ENCODE results near the gene PRDM16. TPM values are rescaled to one million over a fixed set of nuclear protein-coding genes. Genes with fewer than 3 reads are reported as not detected.

The PRDM16 gene
- total RNA-seq, 1 experiment from 2014 or later: 22.3 TPM

GRCh38 chr1:3138623-3139151 lies 69.7 kb downstream of the PRDM16 start:
- Histone ChIP-seq H3K4me3 (ENCODE audit: low read depth in 2 of 2, low read length in 2 of 2) (no peak overlapping the region), H3K27ac (ENCODE audit: low read length) (no peak overlapping the region), H3K36me3 (ENCODE audit: control insufficient read depth, insufficient read depth, low read length) (no peaks in the 10 kb centered on the region), H3K9me3 (ENCODE audit: control insufficient read depth, insufficient read depth, low read depth, low read length) (no peaks in the 10 kb centered on the region), H3K4me1 (ENCODE audit: control insufficient read depth, insufficient read depth, low read length) (peaks cover 2% of the 10 kb centered on the region; the same call in 1 of the 2 replicates), H3K27me3 (ENCODE audit: control insufficient read depth, insufficient read depth, low read length) (no peaks in the 10 kb centered on the region)
- no peak for ATAC-seq
- BruUV-seq (replicated peaks): no TSS peak
- ChIA-PET POLR2A (no interaction called here), CTCF (no interaction called here)
- TF ChIP-seq POLR2AphosphoS5 (IDR thresholded peaks at IDR 0.05; ENCODE audit: low read depth, low read length) (no peak), CTCF (IDR thresholded peaks at IDR 0.05) (no peak), REST (IDR thresholded peaks at IDR 0.05; ENCODE audit: insufficient read depth in 1 of 2, low read depth in 2 of 2, low read length in 1 of 2) (no peak), TCF7L2 (IDR thresholded peaks at IDR 0.05; ENCODE audit: low read depth, low read length) (no peak), SIN3A (IDR thresholded peaks at IDR 0.05; ENCODE audit: borderline replicate concordance, insufficient read depth, low read depth, low read length) (no peak)
- no peak for DNase-seq (ENCODE audit: low read depth, low spot score)
- in situ Hi-C loops (cut with HindIII; ENCODE audit: low pct_unique_long_range_greater_than_20kb, low sequenced_read_pairs): no loop called here
- intact Hi-C loops (cut with micrococcal nuclease; ENCODE audit: unreplicated experiment): no loop called here

GRCh38 chr1:3139451-3139852 lies 70.4 kb downstream of the PRDM16 start:
- no peaks in the 10 kb centered on the region for H3K27me3 ChIP-seq (ENCODE audit: control insufficient read depth, insufficient read depth, low read length)
- CTCF ChIA-PET: no interaction called here
- DNase-seq (ENCODE audit: low read depth, low spot score) (no peak), ATAC-seq (no peak)
- no peaks in the 10 kb centered on the region for H3K4me1 ChIP-seq (ENCODE audit: control insufficient read depth, insufficient read depth, low read length)
- intact Hi-C loops (cut with micrococcal nuclease; ENCODE audit: unreplicated experiment): no loop called here
- no peak overlapping the region for H3K27ac ChIP-seq (ENCODE audit: low read length)
- H3K9me3 ChIP-seq (ENCODE audit: control insufficient read depth, insufficient read depth, low read depth, low read length): no peaks in the 10 kb centered on the region
- no peaks in the 10 kb centered on the region for H3K36me3 ChIP-seq (ENCODE audit: control insufficient read depth, insufficient read depth, low read length)
- BruUV-seq (replicated peaks): no TSS peak
- no peak overlapping the region for H3K4me3 ChIP-seq (ENCODE audit: low read depth in 2 of 2, low read length in 2 of 2)
- in situ Hi-C loops (cut with HindIII; ENCODE audit: low pct_unique_long_range_greater_than_20kb, low sequenced_read_pairs): no loop called here
- POLR2A ChIA-PET: no interaction called here
- TF ChIP-seq SIN3A (IDR thresholded peaks at IDR 0.05; ENCODE audit: borderline replicate concordance, insufficient read depth, low read depth, low read length): no peak
- TF ChIP-seq REST (IDR thresholded peaks at IDR 0.05; ENCODE audit: insufficient read depth in 1 of 2, low read depth in 2 of 2, low read length in 1 of 2): no peak
- no peak for TF ChIP-seq TCF7L2 (IDR thresholded peaks at IDR 0.05; ENCODE audit: low read depth, low read length)
- TF ChIP-seq POLR2AphosphoS5 (IDR thresholded peaks at IDR 0.05; ENCODE audit: low read depth, low read length): no peak
- no peak for TF ChIP-seq CTCF (IDR thresholded peaks at IDR 0.05)
